KMS-11 (cell line): ENCODE results near the gene PPP1R15B.

ENCODE experiments used
- H2AFZ ChIP-seq: fragments of 200-600 bp; sonication (generic); 2 replicates; pipeline ENCODE4 v1.6.1; 2016; ENCODE audit warnings: antibody characterized with exemption, mixed run types, low read depth
- H3K27ac ChIP-seq: fragments of 200-600 bp; sonication (generic); 2 replicates; pipeline ENCODE4 v1.6.1; 2016; ENCODE audit warnings: mild to moderate bottlenecking, mixed run types
- H3K27me3 ChIP-seq: fragments of 200-600 bp; sonication (generic); 2 replicates; pipeline ENCODE4 v1.6.1; 2017; ENCODE audit warnings: mild to moderate bottlenecking, low read depth, mixed run types, moderate library complexity; ENCODE audit not compliant: insufficient read depth
- H3K36me3 ChIP-seq: fragments of 200-600 bp; sonication (generic); 2 replicates; pipeline ENCODE4 v1.6.1; 2017; ENCODE audit warnings: mild to moderate bottlenecking, mixed run types; ENCODE audit not compliant: insufficient read depth
- H3K4me1 ChIP-seq: fragments of 200-600 bp; sonication (generic); 2 replicates; pipeline ENCODE4 v1.6.1; 2016; ENCODE audit warnings: mild to moderate bottlenecking, low read depth, mixed run types; ENCODE audit not compliant: poor library complexity, severe bottlenecking
- H3K4me2 ChIP-seq: fragments of 200-600 bp; sonication (generic); 2 replicates; pipeline ENCODE4 v1.7.0; 2016; ENCODE audit warnings: mild to moderate bottlenecking, mixed run types
- H3K4me3 ChIP-seq: fragments of 200-600 bp; sonication (generic); IDR thresholded peaks from 2 replicates; pipeline ENCODE4 v1.6.1; 2017; ENCODE audit warnings: low read depth, low read length, mixed read lengths; ENCODE audit not compliant: insufficient read depth
- H3K79me2 ChIP-seq: fragments of 200-600 bp; sonication (generic); 2 replicates; pipeline ENCODE4 v1.6.1; 2016; ENCODE audit warnings: low read depth, mixed run types; ENCODE audit not compliant: insufficient read depth
- H3K9ac ChIP-seq: fragments of 200-600 bp; sonication (generic); 2 replicates; pipeline ENCODE4 v1.6.1; 2016; ENCODE audit warnings: mild to moderate bottlenecking, mixed run types
- H4K20me1 ChIP-seq: fragments of 200-600 bp; sonication (generic); 2 replicates; pipeline ENCODE4 v1.6.1; 2016; ENCODE audit warnings: mild to moderate bottlenecking, mixed run types; ENCODE audit not compliant: insufficient read depth
- CTCF ChIP-seq: fragments of 200-600 bp; sonication (generic); conservative IDR thresholded peaks from 2 replicates; pipeline ENCODE4 v1.6.1; 2017; ENCODE audit warnings: low read depth, mild to moderate bottlenecking, antibody characterized with exemption, low read length, moderate library complexity, mixed read lengths

The PPP1R15B gene

GRCh38 chr1:204385727-204386126 lies 25.9 kb downstream of the PPP1R15B start:
- no peak overlapping the region for H2AFZ ChIP-seq
- no peak overlapping the region for H3K9ac ChIP-seq
- H3K27me3 ChIP-seq: no peaks in the 10 kb centered on the region
- no peak overlapping the region for H3K4me3 ChIP-seq
- no peaks in the 10 kb centered on the region for H3K79me2 ChIP-seq
- TF ChIP-seq CTCF: no peak
- H4K20me1 ChIP-seq: no peaks in the 10 kb centered on the region
- H3K4me1 ChIP-seq: no peaks in the 10 kb centered on the region
- no peak overlapping the region for H3K4me2 ChIP-seq
- H3K36me3 ChIP-seq: no peaks in the 10 kb centered on the region
- no peak overlapping the region for H3K27ac ChIP-seq

GRCh38 chr1:204384636-204385352 lies 26.8 kb downstream of the PPP1R15B start:
- no peaks in the 10 kb centered on the region for H3K36me3 ChIP-seq
- no peak overlapping the region for H3K4me3 ChIP-seq
- no peak overlapping the region for H3K27ac ChIP-seq
- H3K27me3 ChIP-seq: no peaks in the 10 kb centered on the region; the same call in 1 of the 2 replicates
- TF ChIP-seq CTCF: no peak
- H2AFZ ChIP-seq: no peak overlapping the region
- H3K4me2 ChIP-seq: no peak overlapping the region
- no peaks in the 10 kb centered on the region for H4K20me1 ChIP-seq
- no peak overlapping the region for H3K9ac ChIP-seq
- H3K4me1 ChIP-seq: no peaks in the 10 kb centered on the region
- no peaks in the 10 kb centered on the region for H3K79me2 ChIP-seq

GRCh38 chr1:204383163-204383904 lies 28.3 kb downstream of the PPP1R15B start:
- Histone ChIP-seq H3K9ac (no peak overlapping the region), H3K79me2 (no peaks in the 10 kb centered on the region), H3K27me3 (no peaks in the 10 kb centered on the region; the same call in 1 of the 2 replicates), H3K4me1 (no peaks in the 10 kb centered on the region), H2AFZ (no peak overlapping the region), H3K4me3 (no peak overlapping the region), H3K36me3 (no peaks in the 10 kb centered on the region), H4K20me1 (no peaks in the 10 kb centered on the region), H3K4me2 (no peak overlapping the region), H3K27ac (no peak overlapping the region)
- no peak for TF ChIP-seq CTCF

GRCh38 chr1:204382714-204383083 lies 28.9 kb downstream of the PPP1R15B start:
- Histone ChIP-seq H3K27me3 (no peaks in the 10 kb centered on the region; the same call in 1 of the 2 replicates), H3K4me2 (no peak overlapping the region), H3K36me3 (no peaks in the 10 kb centered on the region), H3K9ac (no peak overlapping the region), H4K20me1 (no peaks in the 10 kb centered on the region), H2AFZ (no peak overlapping the region), H3K79me2 (no peaks in the 10 kb centered on the region), H3K4me3 (no peak overlapping the region), H3K27ac (no peak overlapping the region), H3K4me1 (no peaks in the 10 kb centered on the region)
- no peak for TF ChIP-seq CTCF
